Aortic smooth muscle cell (primary cell): ENCODE data around the gene FHIP1B. TPM values are rescaled to one million over a fixed set of nuclear protein-coding genes. Genes with fewer than 3 reads are reported as not detected.

Experiments used
- total RNA-seq: library from RNA; depleted of rRNA; stranded (reverse); fragments of >200 nt; gene quantifications from 2 replicates; pipeline ENCODE4 v1.2.3, GENCODE V29; 2014

The FHIP1B gene
- 7.3 and 9.8 TPM in 2 replicates for total RNA-seq

DNA sequence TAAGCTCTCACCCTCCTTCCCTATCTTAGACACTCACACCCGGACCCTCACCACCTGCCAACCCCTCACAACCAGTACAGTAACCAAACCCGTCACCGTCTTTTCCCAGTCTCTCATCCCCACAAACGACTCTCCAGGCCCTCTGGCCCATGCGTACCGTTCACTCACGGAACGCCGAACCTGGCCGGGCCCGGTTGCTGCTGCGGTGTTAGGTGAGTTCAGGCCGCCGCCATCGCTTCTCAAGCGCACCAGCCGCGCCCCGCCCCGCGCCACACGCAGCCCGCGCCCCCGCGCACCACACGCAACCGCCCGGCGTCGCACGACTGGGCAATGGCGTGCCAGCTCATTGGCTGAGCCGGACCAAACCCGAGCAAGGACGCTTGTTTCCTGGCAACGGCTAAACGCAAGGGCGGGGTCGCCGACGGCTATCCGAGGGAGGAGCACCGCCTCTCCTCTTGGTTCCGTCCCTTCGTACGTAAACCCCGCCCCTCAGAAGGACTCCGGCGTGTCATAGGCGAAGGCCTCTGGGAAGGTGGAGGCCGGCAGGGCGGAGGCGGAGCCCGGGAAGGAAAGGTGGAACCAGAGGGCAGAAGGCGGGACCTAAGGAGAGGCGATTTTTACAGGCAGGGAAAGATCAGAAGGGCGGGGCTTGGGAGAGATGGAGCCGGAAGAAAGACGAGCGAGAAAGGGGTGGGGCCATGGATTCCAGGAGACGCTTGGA is at the start of gene FHIP1B:
TSS of gene FHIP1B (minus strand) at position 250 of the 721 bp plus-strand sequence. CDS start 10,120 bp downstream, outside the sequence.

DNA sequence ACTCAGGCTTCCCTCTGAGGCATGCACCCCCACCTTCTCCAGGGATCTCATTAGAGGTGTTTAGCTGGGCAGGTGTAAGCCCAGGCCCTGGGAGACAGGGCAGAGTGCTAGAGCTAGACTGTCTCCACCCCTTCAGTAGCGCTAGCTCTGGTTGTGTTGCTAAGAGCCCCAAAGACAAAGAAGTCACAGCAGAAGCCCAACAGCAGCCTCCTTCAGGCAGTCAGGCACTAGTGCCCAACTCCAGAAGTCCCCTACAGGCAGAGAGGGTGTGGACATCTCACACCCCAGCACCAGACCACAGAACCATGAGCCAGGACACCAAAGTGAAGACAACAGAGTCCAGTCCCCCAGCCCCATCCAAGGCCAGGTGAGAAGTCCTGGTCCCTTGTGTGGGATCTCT is 4.5 kb upstream of the FHIP1B start, which contains the start of gene CNGA4:
TSS of gene CNGA4 (plus strand) at position 188 of the 400 bp plus-strand sequence. CDS start at position 306, 118 bp downstream.

DNA sequence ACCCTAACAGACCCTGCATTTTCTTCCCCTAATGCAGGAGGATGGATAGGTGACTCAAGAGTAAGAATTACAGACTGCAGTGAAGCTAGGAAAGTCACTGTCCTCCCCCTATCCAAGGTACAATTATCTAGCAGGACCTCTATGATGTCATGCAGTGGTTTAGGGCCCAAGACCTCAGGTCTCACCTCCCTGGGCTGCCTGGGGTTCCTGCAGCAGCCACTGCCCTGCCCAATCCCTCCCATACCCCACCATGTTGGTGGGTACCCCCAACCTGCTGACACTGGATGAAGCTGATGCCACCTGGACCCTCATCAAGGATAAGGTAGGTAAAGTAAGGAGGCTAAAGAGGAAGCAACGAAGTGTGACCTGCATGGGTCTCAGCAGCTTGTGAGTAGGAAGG is 29.1 kb downstream of the FHIP1B start, which contains the start of gene C11orf42:
TSS of gene C11orf42 (plus strand) at position 192 of the 400 bp plus-strand sequence. CDS start at position 251, 59 bp downstream.

DNA sequence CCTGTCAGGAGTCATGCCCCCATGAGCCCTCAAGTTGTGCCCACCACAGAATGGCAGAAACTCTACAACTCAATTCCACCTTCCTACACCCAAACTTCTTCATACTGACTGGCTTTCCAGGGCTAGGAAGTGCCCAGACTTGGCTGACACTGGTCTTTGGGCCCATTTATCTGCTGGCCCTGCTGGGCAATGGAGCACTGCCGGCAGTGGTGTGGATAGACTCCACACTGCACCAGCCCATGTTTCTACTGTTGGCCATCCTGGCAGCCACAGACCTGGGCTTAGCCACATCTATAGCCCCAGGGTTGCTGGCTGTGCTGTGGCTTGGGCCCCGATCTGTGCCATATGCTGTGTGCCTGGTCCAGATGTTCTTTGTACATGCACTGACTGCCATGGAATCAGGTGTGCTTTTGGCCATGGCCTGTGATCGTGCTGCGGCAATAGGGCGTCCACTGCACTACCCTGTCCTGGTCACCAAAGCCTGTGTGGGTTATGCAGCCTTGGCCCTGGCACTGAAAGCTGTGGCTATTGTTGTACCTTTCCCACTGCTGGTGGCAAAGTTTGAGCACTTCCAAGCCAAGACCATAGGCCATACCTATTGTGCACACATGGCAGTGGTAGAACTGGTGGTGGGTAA is 35.1 kb downstream of the FHIP1B start, which contains the start of gene OR52W1:
TSS of gene OR52W1 (plus strand) at position 51 of the 637 bp plus-strand sequence. CDS start at position 51, 0 bp downstream.

DNA sequence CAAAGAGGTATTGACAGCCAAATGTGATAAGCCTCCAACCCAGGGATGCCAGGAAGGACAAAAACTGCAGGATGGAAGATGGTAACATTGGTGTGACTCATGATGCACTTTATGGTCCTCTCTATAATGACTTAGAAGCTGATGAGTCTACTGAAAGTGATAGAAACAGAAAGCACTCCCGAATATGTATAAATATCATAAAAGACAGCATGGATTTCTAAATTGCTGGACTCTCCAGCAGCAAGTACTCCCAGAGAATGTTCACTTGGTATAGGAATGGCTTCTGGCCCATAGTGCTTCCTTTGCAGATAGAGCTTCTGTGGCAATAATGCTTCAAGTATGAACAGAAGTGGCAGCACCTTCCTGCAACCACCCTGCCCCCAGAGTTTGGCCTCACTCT is 64.2 kb downstream of the FHIP1B start, which contains the start of gene OR52B2:
TSS of gene OR52B2 (minus strand) at position 101 of the 400 bp plus-strand sequence. CDS start at position 101, 0 bp downstream.

Other genes with a start within 250 kb of the FHIP1B start
- not detected in 2 replicates for gene OR52L1, start 247.7 kb downstream of the FHIP1B start, total RNA-seq
- gene OR56A4, start 227.7 kb downstream of the FHIP1B start, total RNA-seq = not detected in 2 replicates
- not detected in 2 replicates for gene OR56A1, start 203.9 kb downstream of the FHIP1B start, total RNA-seq
- not detected in 2 replicates for gene OR56B4, start 127.0 kb downstream of the FHIP1B start, total RNA-seq
- 0.06 TPM in 1 of 2 replicates, not detected in the other for gene OR52B2, start 64.3 kb downstream of the FHIP1B start, total RNA-seq
- gene OR52W1, start 35.4 kb downstream of the FHIP1B start, total RNA-seq = not detected in 2 replicates
- not detected in 2 replicates for gene C11orf42, start 29.1 kb downstream of the FHIP1B start, total RNA-seq
- gene CNGA4, start 4.5 kb upstream of the FHIP1B start, total RNA-seq = 0.06 TPM in 1 of 2 replicates, not detected in the other
- gene CCKBR, start 25.2 kb upstream of the FHIP1B start, total RNA-seq = not detected in 2 replicates
- 307 and 433 TPM in 2 replicates for gene CAVIN3, start 85.9 kb upstream of the FHIP1B start, total RNA-seq
- 54.4 and 71.0 TPM in 2 replicates for gene SMPD1, start 155.8 kb upstream of the FHIP1B start, total RNA-seq
- 50.2 and 51.7 TPM in 2 replicates for gene APBB1, start 184.5 kb upstream of the FHIP1B start, total RNA-seq
- 0.79 and 1.4 TPM in 2 replicates for gene HPX, start 206.4 kb upstream of the FHIP1B start, total RNA-seq
- 23.4 and 30.3 TPM in 2 replicates for gene TRIM3, start 239.3 kb upstream of the FHIP1B start, total RNA-seq
- 44.8 and 46.5 TPM in 2 replicates for gene ARFIP2, start 246.7 kb upstream of the FHIP1B start, total RNA-seq
- gene TIMM10B, start 246.9 kb upstream of the FHIP1B start, total RNA-seq = 30.5 and 34.5 TPM in 2 replicates